IMR-90 (cell line): ENCODE data around the gene SELENOO. TPM values are rescaled to one million over a fixed set of nuclear protein-coding genes. Genes with fewer than 3 reads are reported as not detected.

Source experiments
- ATAC-seq: fragments of 200-7000 bp; cut with Tn5 transposase; 2 replicates; pipeline ENCODE4 v1.9.1; 2020; ENCODE audit warnings: low read depth, mild to moderate bottlenecking, moderate library complexity
- BruUV-seq: library from RNA; stranded (reverse); fragments of 400-500 nt; replicated peaks from 2 replicates; lab custom pipeline; 2021; lab: Mats Ljungman, UMichigan
- CTCF ChIA-PET: fragments of 300-600 bp; formaldehyde crosslinking; extraction: SDS; loops from one replicate; lab custom pipeline; 2021; ENCODE audit warnings: antibody characterized with exemption; lab: Yijun Ruan, JAX
- POLR2A ChIA-PET: fragments of 300-600 bp; sonication (Branson Sonifier 250); formaldehyde crosslinking; loops from one replicate; lab custom pipeline; 2022; ENCODE audit warnings: antibody characterized with exemption; ENCODE audit not compliant: unreplicated experiment; lab: Charles Lee
- DNase-seq: peaks from one replicate; pipeline ENCODE4 v3.0.0; 2013
- H2AFZ ChIP-seq: replicated peaks from 2 replicates; pipeline ENCODE3; 2013; ENCODE audit warnings: low read length, mild to moderate bottlenecking; ENCODE audit not compliant: poor library complexity
- H2AK5ac ChIP-seq: 2 replicates; pipeline ENCODE4 v1.6.1; 2013; ENCODE audit warnings: low read depth, low read length, inconsistent platforms
- H2AK9ac ChIP-seq: replicated peaks from 2 replicates; pipeline ENCODE3; 2013; ENCODE audit warnings: mild to moderate bottlenecking, low read depth, low read length, moderate library complexity; ENCODE audit not compliant: poor library complexity
- H2BK120ac ChIP-seq: 2 replicates; pipeline ENCODE4 v1.6.1; 2013; ENCODE audit warnings: low read depth, low read length, inconsistent platforms
- H2BK15ac ChIP-seq: 3 replicates; pipeline ENCODE4 v1.6.1; 2013; ENCODE audit warnings: low read depth, low read length, inconsistent platforms
- H2BK20ac ChIP-seq: 2 replicates; pipeline ENCODE4 v1.6.1; 2013; ENCODE audit warnings: low read depth, mild to moderate bottlenecking, inconsistent platforms, low read length, moderate library complexity
- H2BK5ac ChIP-seq: 2 replicates; pipeline ENCODE4 v1.6.1; 2013; ENCODE audit warnings: mild to moderate bottlenecking, low read depth, low read length, inconsistent platforms; ENCODE audit not compliant: poor library complexity, severe bottlenecking
- H3K14ac ChIP-seq: replicated peaks from 2 replicates; pipeline ENCODE4 v1.6.1; 2013; ENCODE audit warnings: low read depth, low read length, inconsistent platforms
- H3K18ac ChIP-seq: 2 replicates; pipeline ENCODE4 v1.6.1; 2013; ENCODE audit warnings: low read depth, low read length, control low read depth
- H3K23ac ChIP-seq: 2 replicates; pipeline ENCODE4 v1.6.1; 2013; ENCODE audit warnings: low read depth, low read length, inconsistent platforms
- H3K27ac ChIP-seq: 2 replicates; pipeline ENCODE4 v1.5.1; 2013; ENCODE audit warnings: mild to moderate bottlenecking, control low read depth, low read length; ENCODE audit not compliant: insufficient read depth
- H3K27me3 ChIP-seq: 2 replicates; pipeline ENCODE4 v1.6.1; 2013; ENCODE audit warnings: low read length; ENCODE audit not compliant: control insufficient read depth, insufficient read depth
- H3K36me3 ChIP-seq: 2 replicates; pipeline ENCODE4 v1.6.1; 2013; ENCODE audit warnings: low read length, mixed read lengths; ENCODE audit not compliant: control insufficient read depth, insufficient read depth
- H3K4ac ChIP-seq: 2 replicates; pipeline ENCODE4 v1.6.1; 2013; ENCODE audit warnings: low read depth, low read length, inconsistent platforms
- H3K4me1 ChIP-seq: 2 replicates; pipeline ENCODE4 v1.6.1; 2013; ENCODE audit warnings: low read length, mixed read lengths; ENCODE audit not compliant: control insufficient read depth, insufficient read depth
- H3K4me2 ChIP-seq: 2 replicates; pipeline ENCODE4 v1.6.1; 2013; ENCODE audit warnings: low read depth, mild to moderate bottlenecking, control low read depth, low read length, moderate library complexity
- H3K4me3 ChIP-seq: 2 replicates; pipeline ENCODE4 v1.5.1; 2013; ENCODE audit warnings: low read depth, mild to moderate bottlenecking, control low read depth, low read length, moderate library complexity; ENCODE audit not compliant: insufficient read depth
- H3K56ac ChIP-seq: 2 replicates; pipeline ENCODE4 v1.6.1; 2013; ENCODE audit warnings: low read length, inconsistent platforms; ENCODE audit not compliant: insufficient read depth; ENCODE audit errors: extremely low read depth
- H3K79me1 ChIP-seq, 2 experiments: 2 replicates each; pipeline ENCODE4 v1.6.1; 2013; ENCODE audit warnings: low read length in 2 of 2, inconsistent platforms in 1 of 2, low read depth in 1 of 2
- H3K9ac ChIP-seq: 2 replicates; pipeline ENCODE4 v1.6.1; 2013; ENCODE audit warnings: low read depth, low read length, control low read depth
- H3K9me1 ChIP-seq: 2 replicates; pipeline ENCODE4 v1.6.1; 2013; ENCODE audit warnings: low read length, inconsistent platforms; ENCODE audit not compliant: insufficient read depth
- H3K9me3 ChIP-seq: 2 replicates; pipeline ENCODE4 v1.6.1; 2013; ENCODE audit warnings: low read length; ENCODE audit not compliant: control insufficient read depth, insufficient read depth
- H4K20me1 ChIP-seq: 2 replicates; pipeline ENCODE4 v1.6.1; 2013; ENCODE audit warnings: low read length, inconsistent platforms; ENCODE audit not compliant: insufficient read depth
- H4K5ac ChIP-seq: 2 replicates; pipeline ENCODE4 v1.6.1; 2013; ENCODE audit warnings: mild to moderate bottlenecking, low read depth, low read length, control low read depth
- H4K8ac ChIP-seq, 2 experiments: 2 replicates each; pipeline ENCODE4 v1.6.1; 2013; ENCODE audit warnings: low read depth in 2 of 2, low read length in 2 of 2, control low read depth in 1 of 2, inconsistent platforms in 1 of 2
- H4K91ac ChIP-seq: 2 replicates; pipeline ENCODE4 v1.6.1; 2013; ENCODE audit warnings: low read depth, low read length, inconsistent platforms; ENCODE audit not compliant: insufficient read depth
- BHLHE40 ChIP-seq: fragments of 150-350 bp; IDR thresholded peaks from 2 replicates; pipeline ENCODE4 v1.6.1; 2016; ENCODE audit warnings: mild to moderate bottlenecking, low read depth, low read length
- CEBPB ChIP-seq: IDR thresholded peaks from 2 replicates; pipeline ENCODE4 v1.6.1; 2012; ENCODE audit warnings: low read depth, low read length, improper control_type of control experiment
- CHD1 ChIP-seq: IDR thresholded peaks from 2 replicates; pipeline ENCODE4 v1.6.1; 2012; ENCODE audit warnings: low read depth, low read length, improper control_type of control experiment
- FOS ChIP-seq: fragments of 150-350 bp; IDR thresholded peaks from 2 replicates; pipeline ENCODE4 v1.6.1; 2016; ENCODE audit warnings: low read depth, low read length
- MAFK ChIP-seq: IDR thresholded peaks from 2 replicates; pipeline ENCODE4 v1.6.1; 2012; ENCODE audit warnings: low read depth, low read length, improper control_type of control experiment
- MAZ ChIP-seq: IDR thresholded peaks from 2 replicates; pipeline ENCODE4 v1.6.1; 2012; ENCODE audit warnings: low read depth, mild to moderate bottlenecking, low read length, improper control_type of control experiment, moderate library complexity, borderline replicate concordance
- MXI1 ChIP-seq: IDR thresholded peaks from 2 replicates; pipeline ENCODE4 v1.6.1; 2012; ENCODE audit warnings: low read depth, mild to moderate bottlenecking, low read length, moderate library complexity, borderline replicate concordance
- NFE2L2 ChIP-seq: fragments of 150-350 bp; IDR thresholded peaks from 2 replicates; pipeline ENCODE4 v1.6.1; 2016; ENCODE audit warnings: low read depth, mild to moderate bottlenecking, low read length
- RAD21 ChIP-seq: IDR thresholded peaks from 2 replicates; pipeline ENCODE4 v1.6.1; 2012; ENCODE audit warnings: low read length, improper control_type of control experiment
- RFX5 ChIP-seq: IDR thresholded peaks from 2 replicates; pipeline ENCODE4 v1.8.0; 2012; ENCODE audit warnings: low read depth, mild to moderate bottlenecking, low read length, moderate library complexity
- SMC3 ChIP-seq: fragments of 150-350 bp; IDR thresholded peaks from 2 replicates; pipeline ENCODE4 v1.6.1; 2016; ENCODE audit warnings: low read depth, mild to moderate bottlenecking, antibody characterized with exemption, low read length, moderate library complexity
- WGBS, 2 experiments: methylation state at CpG; one replicate each; pipeline versions ENCODE4 v1.1.5 to v1.1.7; 2013; ENCODE audit warnings: missing lambda C conversion rate in 2 of 2; ENCODE audit not compliant: insufficient read length in 1 of 2; ENCODE audit errors: extremely low coverage in 2 of 2; 5-methylcytosine and 5-hydroxymethylcytosine counted together
- dilution Hi-C: fragments of 300-500 bp; cut with HindIII; formaldehyde crosslinking; loops from one replicate; pipeline ENCODE4 v1.14.3; 2018; ENCODE audit warnings: low sequenced_read_pairs; ENCODE audit not compliant: unreplicated experiment
- in situ Hi-C: fragments of 300-500 bp; cut with MboI; formaldehyde crosslinking; loops from 3 replicates; pipeline ENCODE4 v1.14.3; 2019; ENCODE audit warnings: low sequenced_read_pairs, inconsistent platforms, mixed read lengths
- intact Hi-C: fragments of 100-400 bp; cut with micrococcal nuclease; formaldehyde crosslinking; loops from 2 replicates; pipeline ENCODE4 v1.10.0; 2022
- polyA plus RNA-seq, 3 experiments: library from polyadenylated mRNA; depleted of rRNA; stranded (reverse); fragments of >200 nt; gene quantifications; 2 replicates each; pipeline ENCODE4 v1.2.3, GENCODE V29; 2012; ENCODE audit warnings: low replicate concordance in 1 of 3
- total RNA-seq: library from RNA; depleted of rRNA; stranded (reverse); fragments of >200 nt; gene quantifications from 2 replicates; pipeline ENCODE4 v1.2.3, GENCODE V29; 2012
- TF ChIP-seq, protein P1 (sequence below): fragments of 150-350 bp; IDR thresholded peaks from 2 replicates; pipeline ENCODE4 v1.6.1; 2016; ENCODE audit warnings: low read depth, mild to moderate bottlenecking, low read length, moderate library complexity, borderline replicate concordance
- TF ChIP-seq, protein P2 (sequence below): conservative IDR thresholded peaks from 2 replicates; pipeline ENCODE4 v1.5.1; 2012; ENCODE audit warnings: mild to moderate bottlenecking, low read depth, low read length, improper control_type of control experiment
- TF ChIP-seq, protein P3 (sequence below): fragments of 150-350 bp; IDR thresholded peaks from 2 replicates; pipeline ENCODE4 v1.6.1; 2017; ENCODE audit warnings: mild to moderate bottlenecking, antibody characterized with exemption, low read length, low read depth

SELENOO gene
- total and polyA plus RNA-seq, 2 of the 4 experiments (the other 2 are of a cell fraction) = 10.4 to 21.4 TPM

DNA sequence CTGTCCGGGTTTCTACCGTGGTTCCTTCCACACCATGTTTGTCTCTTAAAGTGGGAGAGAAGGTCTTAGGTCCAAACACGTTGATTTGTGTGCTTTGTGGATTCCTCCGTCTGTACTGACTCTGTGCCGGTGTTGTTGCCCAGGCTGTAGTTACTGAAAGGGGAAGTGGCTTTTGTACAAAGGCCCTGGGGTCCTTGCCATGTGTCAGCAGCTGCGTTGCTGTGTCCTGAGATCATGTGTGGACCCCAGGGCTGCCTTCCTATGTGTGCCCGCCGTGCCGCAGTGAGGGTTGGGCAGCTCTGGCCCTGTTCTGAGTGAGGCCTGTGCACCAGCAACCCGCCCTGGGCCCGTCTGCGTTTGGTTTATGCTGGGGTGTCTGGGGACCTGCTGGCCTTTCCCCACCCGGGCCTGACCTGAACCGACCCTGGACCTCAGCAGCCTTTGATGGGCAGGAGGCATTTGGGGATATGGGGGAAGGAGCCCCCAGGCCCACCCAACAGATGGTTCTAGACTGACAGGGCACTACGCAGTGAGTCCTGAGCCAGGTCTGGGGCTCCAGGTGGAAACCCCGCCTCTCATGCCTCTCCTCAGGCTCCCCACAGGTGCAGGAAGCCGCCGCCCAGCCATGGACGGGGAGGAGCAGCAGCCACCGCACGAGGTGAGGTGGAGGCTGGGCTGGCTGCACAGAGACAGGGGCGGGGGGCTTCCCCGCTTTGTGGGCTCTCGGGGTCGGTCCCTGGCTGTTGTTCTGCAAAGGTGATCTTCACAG, 8.2 kb upstream of the SELENOO start:
- Histone ChIP-seq H2BK5ac (no peak overlapping the region), H3K9me3 (no peaks in the 10 kb centered on the region), H3K36me3 (peaks cover 32% of the 10 kb centered on the region), H2BK20ac (no peak overlapping the region), H4K20me1 (peaks cover 39% of the 10 kb centered on the region), H2AK5ac (no peak overlapping the region), H3K56ac (no peak overlapping the region), H3K4me3 (no peak overlapping the region), H3K27me3 (no peaks in the 10 kb centered on the region), H2AFZ (no peak overlapping the region), H3K79me1 (peaks cover 14 to 55% of the 10 kb centered on the region in 2 experiments), H3K14ac (no peak overlapping the region), H2BK120ac (no peak overlapping the region), H2AK9ac (no peak overlapping the region), H4K5ac (no peak overlapping the region), H3K18ac (no peak overlapping the region), H3K9ac (no peak overlapping the region), H4K8ac (no peak overlapping the region), H3K4me2 (no peak overlapping the region), H3K4me1 (peaks cover 13% of the 10 kb centered on the region; the same call in 1 of the 2 replicates), H2BK15ac (no peak overlapping the region), H4K91ac (no peak overlapping the region), H3K27ac (no peak overlapping the region), H3K4ac (no peak overlapping the region), H3K23ac (no peak overlapping the region), H3K9me1 (0 out of 2 replicates have a peak, but pooled peaks cover 3% of the 10 kb centered on the region)
- ATAC-seq (no peak), DNase-seq (no peak)
- BruUV-seq = no TSS peak
- CTCF ChIA-PET = no interaction called here
- in situ Hi-C loops (no loop called here), dilution Hi-C loops (no loop called here), intact Hi-C loops (no loop called here)
- POLR2A ChIA-PET = no interaction called here
- TF ChIP-seq, protein P1, sequence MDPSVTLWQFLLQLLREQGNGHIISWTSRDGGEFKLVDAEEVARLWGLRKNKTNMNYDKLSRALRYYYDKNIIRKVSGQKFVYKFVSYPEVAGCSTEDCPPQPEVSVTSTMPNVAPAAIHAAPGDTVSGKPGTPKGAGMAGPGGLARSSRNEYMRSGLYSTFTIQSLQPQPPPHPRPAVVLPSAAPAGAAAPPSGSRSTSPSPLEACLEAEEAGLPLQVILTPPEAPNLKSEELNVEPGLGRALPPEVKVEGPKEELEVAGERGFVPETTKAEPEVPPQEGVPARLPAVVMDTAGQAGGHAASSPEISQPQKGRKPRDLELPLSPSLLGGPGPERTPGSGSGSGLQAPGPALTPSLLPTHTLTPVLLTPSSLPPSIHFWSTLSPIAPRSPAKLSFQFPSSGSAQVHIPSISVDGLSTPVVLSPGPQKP = no peak
- TF ChIP-seq CHD1 (no peak), SMC3 (no peak), MXI1 (no peak), CEBPB (no peak), FOS (no peak), MAZ (no peak), BHLHE40 (no peak), RAD21 (no peak), MAFK (no peak), NFE2L2 (no peak), RFX5 (no peak)
- TF ChIP-seq, protein P2, sequence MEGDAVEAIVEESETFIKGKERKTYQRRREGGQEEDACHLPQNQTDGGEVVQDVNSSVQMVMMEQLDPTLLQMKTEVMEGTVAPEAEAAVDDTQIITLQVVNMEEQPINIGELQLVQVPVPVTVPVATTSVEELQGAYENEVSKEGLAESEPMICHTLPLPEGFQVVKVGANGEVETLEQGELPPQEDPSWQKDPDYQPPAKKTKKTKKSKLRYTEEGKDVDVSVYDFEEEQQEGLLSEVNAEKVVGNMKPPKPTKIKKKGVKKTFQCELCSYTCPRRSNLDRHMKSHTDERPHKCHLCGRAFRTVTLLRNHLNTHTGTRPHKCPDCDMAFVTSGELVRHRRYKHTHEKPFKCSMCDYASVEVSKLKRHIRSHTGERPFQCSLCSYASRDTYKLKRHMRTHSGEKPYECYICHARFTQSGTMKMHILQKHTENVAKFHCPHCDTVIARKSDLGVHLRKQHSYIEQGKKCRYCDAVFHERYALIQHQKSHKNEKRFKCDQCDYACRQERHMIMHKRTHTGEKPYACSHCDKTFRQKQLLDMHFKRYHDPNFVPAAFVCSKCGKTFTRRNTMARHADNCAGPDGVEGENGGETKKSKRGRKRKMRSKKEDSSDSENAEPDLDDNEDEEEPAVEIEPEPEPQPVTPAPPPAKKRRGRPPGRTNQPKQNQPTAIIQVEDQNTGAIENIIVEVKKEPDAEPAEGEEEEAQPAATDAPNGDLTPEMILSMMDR = no peak
- TF ChIP-seq, protein P3, sequence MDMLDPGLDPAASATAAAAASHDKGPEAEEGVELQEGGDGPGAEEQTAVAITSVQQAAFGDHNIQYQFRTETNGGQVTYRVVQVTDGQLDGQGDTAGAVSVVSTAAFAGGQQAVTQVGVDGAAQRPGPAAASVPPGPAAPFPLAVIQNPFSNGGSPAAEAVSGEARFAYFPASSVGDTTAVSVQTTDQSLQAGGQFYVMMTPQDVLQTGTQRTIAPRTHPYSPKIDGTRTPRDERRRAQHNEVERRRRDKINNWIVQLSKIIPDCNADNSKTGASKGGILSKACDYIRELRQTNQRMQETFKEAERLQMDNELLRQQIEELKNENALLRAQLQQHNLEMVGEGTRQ = no peak
- WGBS, 2 experiments = 98% methylated on average over 7 of the region's 25 CpGs; no CpG with 5 or more reads in 1 of the 2 experiments
